Cardiac muscle cell (in vitro differentiated cells and primary cell): Measurements from ENCODE around the gene SAE1. TPM values are rescaled to one million over a fixed set of nuclear protein-coding genes. Genes with fewer than 3 reads are reported as not detected.

Experiments used
- DNase-seq, 2 donors: peaks; one replicate each; pipeline versions ENCODE4 v3.0.0 to v3.0.0-alpha.2; 2010 to 2017; ENCODE audit warnings: low read depth in 1 of 2, low spot score in 1 of 2
- H3K27ac ChIP-seq: fragments of 200-600 bp; sonication (generic); 2 replicates; pipeline ENCODE4 v1.5.1; 2016
- H3K27me3 ChIP-seq: fragments of 200-600 bp; sonication (generic); 2 replicates; pipeline ENCODE4 v1.6.0; 2016; ENCODE audit warnings: control low read depth
- H3K36me3 ChIP-seq: fragments of 200-600 bp; sonication (generic); 2 replicates; pipeline ENCODE4 v1.5.1; 2016; ENCODE audit warnings: control low read depth
- H3K4me1 ChIP-seq: fragments of 200-600 bp; sonication (generic); 2 replicates; pipeline ENCODE4 v1.8.1; 2017; ENCODE audit warnings: low read depth, mild to moderate bottlenecking, mixed run types
- H3K4me3 ChIP-seq: fragments of 200-600 bp; sonication (generic); 2 replicates; pipeline ENCODE4 v1.5.1; 2016; ENCODE audit warnings: mild to moderate bottlenecking
- H3K9me3 ChIP-seq: fragments of 200-600 bp; sonication (generic); 2 replicates; pipeline ENCODE4 v1.5.1; 2017; ENCODE audit warnings: low read depth, mild to moderate bottlenecking, control low read depth
- polyA plus RNA-seq: library from polyadenylated mRNA; unstranded; fragments of >200 nt; fragmentation: Nextera tagmentation; extraction: Ambion mirVana; gene quantifications from 2 replicates; pipeline ENCODE4 v1.2.1, GENCODE V29; 2016
- total RNA-seq: library from RNA; depleted of rRNA; stranded (reverse); fragments of >200 nt; gene quantifications from 2 replicates; pipeline ENCODE4 v1.2.3, GENCODE V29; 2016
- TF ChIP-seq, protein P1 (sequence below): IDR thresholded peaks from 2 replicates; pipeline ENCODE4 v1.5.1; 2012; ENCODE audit warnings: low read depth, mild to moderate bottlenecking, low read length

Gene SAE1
- total and polyA plus RNA-seq, 2 experiments from 2014 or later = 128 to 171 TPM

DNA sequence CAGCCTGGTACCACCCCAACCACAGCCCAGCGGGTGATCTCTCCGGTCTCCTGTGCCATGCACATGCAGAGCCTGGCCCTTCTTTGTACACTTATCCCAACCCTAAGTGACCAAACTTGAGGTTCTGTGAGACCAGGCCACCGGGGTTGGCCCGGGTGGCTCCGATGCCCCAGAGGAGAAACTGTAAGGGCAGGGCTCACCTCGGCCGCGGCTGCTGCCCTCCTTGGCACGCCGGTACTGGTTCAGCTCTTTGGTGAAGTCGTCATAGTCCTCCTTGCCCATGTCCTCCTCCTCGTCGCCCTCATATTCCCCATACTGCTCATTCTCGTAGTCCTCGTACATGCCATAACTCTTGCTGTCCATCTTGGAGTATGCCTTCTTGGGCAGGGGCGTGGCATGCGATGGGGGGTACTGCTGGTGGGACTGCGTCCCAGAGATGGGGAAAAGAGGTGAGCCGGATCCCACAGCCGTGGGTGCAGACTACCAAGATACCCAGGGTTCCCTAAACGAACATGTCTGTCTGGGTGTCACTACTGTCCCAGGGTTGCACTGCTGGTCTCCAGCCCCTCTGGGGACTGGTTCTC lies 40.8 kb upstream of the SAE1 start:
- H3K36me3 ChIP-seq = peaks cover 44% of the 10 kb centered on the region
- no peaks in the 10 kb centered on the region for H3K9me3 ChIP-seq
- peaks cover 15% of the 10 kb centered on the region for H3K4me1 ChIP-seq
- TF ChIP-seq, protein P1, sequence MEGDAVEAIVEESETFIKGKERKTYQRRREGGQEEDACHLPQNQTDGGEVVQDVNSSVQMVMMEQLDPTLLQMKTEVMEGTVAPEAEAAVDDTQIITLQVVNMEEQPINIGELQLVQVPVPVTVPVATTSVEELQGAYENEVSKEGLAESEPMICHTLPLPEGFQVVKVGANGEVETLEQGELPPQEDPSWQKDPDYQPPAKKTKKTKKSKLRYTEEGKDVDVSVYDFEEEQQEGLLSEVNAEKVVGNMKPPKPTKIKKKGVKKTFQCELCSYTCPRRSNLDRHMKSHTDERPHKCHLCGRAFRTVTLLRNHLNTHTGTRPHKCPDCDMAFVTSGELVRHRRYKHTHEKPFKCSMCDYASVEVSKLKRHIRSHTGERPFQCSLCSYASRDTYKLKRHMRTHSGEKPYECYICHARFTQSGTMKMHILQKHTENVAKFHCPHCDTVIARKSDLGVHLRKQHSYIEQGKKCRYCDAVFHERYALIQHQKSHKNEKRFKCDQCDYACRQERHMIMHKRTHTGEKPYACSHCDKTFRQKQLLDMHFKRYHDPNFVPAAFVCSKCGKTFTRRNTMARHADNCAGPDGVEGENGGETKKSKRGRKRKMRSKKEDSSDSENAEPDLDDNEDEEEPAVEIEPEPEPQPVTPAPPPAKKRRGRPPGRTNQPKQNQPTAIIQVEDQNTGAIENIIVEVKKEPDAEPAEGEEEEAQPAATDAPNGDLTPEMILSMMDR = no peak
- H3K4me3 ChIP-seq = no peak overlapping the region
- no peaks in the 10 kb centered on the region for H3K27me3 ChIP-seq
- no peak overlapping the region for H3K27ac ChIP-seq
- no peak for DNase-seq

DNA sequence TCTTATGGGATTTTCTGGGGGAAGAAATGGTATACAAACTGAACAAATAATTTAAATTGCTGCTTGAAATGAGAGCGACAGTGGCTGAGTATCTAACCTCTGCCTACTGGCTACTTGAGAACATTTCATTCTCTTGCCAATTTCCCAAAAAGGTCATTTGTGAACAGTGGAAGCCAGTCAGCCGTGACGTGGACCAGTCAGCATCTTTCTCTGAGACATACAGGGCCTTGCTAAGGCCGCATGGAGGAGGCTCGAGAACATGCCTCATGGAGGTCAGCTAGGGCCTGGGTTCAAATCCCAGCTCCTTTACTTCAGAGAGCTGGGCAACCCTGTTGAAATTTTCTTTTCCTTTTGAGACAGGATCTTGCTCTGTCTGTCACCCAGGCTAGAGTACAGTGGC lies 37.4 kb upstream of the SAE1 start:
- Histone ChIP-seq H3K4me1 (peaks cover 32% of the 10 kb centered on the region), H3K36me3 (peaks cover 21% of the 10 kb centered on the region), H3K27me3 (no peaks in the 10 kb centered on the region), H3K27ac (peak overlapping the region; percentile 81), H3K4me3 (no peak overlapping the region), H3K9me3 (no peaks in the 10 kb centered on the region)
- TF ChIP-seq, protein P1 = no peak
- DNase-seq = no peak

DNA sequence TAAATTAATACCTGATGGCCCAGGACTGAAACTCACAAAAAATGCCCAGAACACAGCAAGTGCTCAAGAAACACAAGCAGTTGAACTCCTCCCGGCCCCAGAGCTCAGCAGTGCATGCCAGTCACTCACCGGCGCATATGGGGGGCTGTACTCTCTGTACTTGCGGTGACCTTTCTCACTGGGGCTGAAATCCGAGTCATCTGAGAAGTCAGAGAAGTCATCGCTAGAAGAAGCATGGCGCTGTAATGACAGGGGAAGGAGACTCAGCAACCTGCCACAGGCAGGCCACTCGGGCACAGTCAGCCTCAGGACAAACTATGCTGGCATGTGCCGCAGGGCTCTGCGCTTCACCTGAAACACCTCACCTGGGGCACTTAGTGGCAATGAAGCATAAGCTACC lies 36.8 kb upstream of the SAE1 start:
- Histone ChIP-seq H3K4me1 (peaks cover 37% of the 10 kb centered on the region), H3K4me3 (no peak overlapping the region), H3K27ac (peak overlapping the region; percentile 81), H3K9me3 (no peaks in the 10 kb centered on the region), H3K36me3 (peaks cover 17% of the 10 kb centered on the region), H3K27me3 (no peaks in the 10 kb centered on the region)
- TF ChIP-seq, protein P1 = no peak
- peak in 1 of 2 donors; percentile 40 for DNase-seq

DNA sequence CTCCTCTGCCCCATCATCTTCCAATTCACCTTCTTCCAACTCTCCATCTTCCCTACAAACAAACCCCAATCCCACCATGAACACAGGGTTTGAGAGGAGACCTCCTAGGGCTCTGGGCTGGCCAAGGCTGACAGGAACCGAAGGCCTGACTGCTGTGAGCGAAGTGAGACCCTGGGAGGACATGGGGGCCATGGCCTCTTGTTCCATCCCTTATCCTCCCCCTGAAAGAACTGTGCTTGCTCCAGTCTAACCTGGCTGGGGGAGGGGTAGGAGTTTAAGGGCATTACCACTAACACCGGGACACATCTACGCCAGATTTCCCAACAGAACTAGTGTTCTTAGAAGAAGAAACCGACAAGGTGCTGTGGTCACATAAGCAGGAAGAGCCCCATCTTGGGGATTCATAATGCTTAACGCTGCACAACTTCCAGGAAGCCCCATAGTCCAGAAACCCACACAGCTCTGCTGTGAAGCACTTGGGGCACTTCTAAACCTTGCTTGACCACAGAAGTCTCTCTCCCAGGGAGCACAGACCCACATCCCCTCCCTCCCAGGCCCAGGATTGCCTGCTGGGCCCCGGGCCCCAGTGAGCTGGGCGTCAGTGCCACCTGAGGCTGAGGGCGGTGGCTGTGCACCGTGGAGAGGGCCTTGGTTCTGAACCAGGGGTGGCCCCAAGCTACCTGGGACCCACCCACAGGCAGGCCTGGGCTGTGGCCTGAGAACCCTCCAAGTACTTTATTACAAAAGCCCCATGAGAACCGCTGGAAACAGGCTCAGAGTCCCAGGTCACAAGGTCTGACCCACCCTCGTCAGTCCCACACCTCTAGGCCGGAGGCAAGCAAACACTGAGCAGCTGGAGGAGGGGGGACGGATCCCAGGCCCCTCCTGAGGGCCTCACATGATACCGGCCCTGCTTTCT lies 35.8 kb upstream of the SAE1 start:
- no peak overlapping the region for H3K4me3 ChIP-seq
- H3K4me1 ChIP-seq = peaks cover 44% of the 10 kb centered on the region
- H3K36me3 ChIP-seq = peaks cover 15% of the 10 kb centered on the region
- H3K27ac ChIP-seq = peak overlapping the region; percentile 81
- DNase-seq = no peak
- TF ChIP-seq, protein P1 = no peak
- no peaks in the 10 kb centered on the region for H3K9me3 ChIP-seq
- no peaks in the 10 kb centered on the region for H3K27me3 ChIP-seq

DNA sequence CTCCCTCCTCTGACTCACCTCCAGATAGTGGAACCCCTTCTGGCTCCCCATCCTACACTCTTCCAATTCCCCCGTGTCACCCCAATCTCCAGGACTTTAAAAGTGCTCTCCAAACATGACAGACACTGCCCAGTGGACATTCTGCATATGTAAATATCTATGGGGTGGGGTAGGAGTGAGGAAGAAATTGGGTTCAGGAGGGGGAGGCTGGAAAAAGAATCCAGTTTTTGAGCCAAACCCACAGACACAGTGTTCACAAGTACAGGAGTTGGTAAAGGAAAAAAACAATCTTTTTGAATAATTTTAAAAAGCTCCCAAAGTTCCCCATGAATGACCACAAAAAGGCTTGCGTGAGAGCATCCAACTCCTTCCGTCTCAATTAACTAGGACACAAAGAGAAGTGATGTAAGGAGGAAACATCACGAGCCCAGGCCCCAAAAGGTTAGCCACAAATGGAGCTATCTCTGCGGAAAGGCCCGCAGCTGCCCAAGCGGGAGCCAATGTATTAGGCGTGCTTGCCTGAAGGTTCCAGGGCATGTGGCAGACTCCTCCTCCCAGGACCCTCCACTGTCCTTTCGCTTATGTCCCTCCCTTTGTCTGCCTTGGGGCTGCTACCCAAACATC lies 35.0 kb upstream of the SAE1 start:
- H3K27ac ChIP-seq = peak overlapping the region; percentile 81
- no peaks in the 10 kb centered on the region for H3K9me3 ChIP-seq
- peaks cover 46% of the 10 kb centered on the region for H3K4me1 ChIP-seq
- peak in 1 of 2 donors; percentile 45 for DNase-seq
- H3K27me3 ChIP-seq = no peaks in the 10 kb centered on the region
- H3K36me3 ChIP-seq = peaks cover 11% of the 10 kb centered on the region
- no peak overlapping the region for H3K4me3 ChIP-seq
- TF ChIP-seq, protein P1 = no peak
